Measurements from ENCODE around the gene AGXT2.

The AGXT2 gene

GRCh38 chr5:34993951-34994350 lies 53.8 kb downstream of the AGXT2 start:
- TF ChIP-seq TCF4 (CRISPR knock-in tag; IDR thresholded peaks at IDR 0.05; ENCODE audit: borderline replicate concordance) (no peak), CSDC2 (CRISPR knock-in tag; IDR thresholded peaks at IDR 0.05) (no peak), ISL1 (CRISPR knock-in tag; IDR thresholded peaks at IDR 0.05) (no peak), ESRRG (CRISPR knock-in tag; IDR thresholded peaks at IDR 0.05) (no peak), TOX (CRISPR knock-in tag; IDR thresholded peaks at IDR 0.05; ENCODE audit: borderline replicate concordance) (no peak), ZNF8 (CRISPR knock-in tag; IDR thresholded peaks at IDR 0.05) (no peak), ZNF565 (CRISPR knock-in tag; conservative IDR thresholded peaks at IDR 0.05; ENCODE audit: low read depth) (no peak), ZFP30 (CRISPR knock-in tag; IDR thresholded peaks at IDR 0.05) (no peak), TSHZ2 (CRISPR knock-in tag; IDR thresholded peaks at IDR 0.05) (no peak), ARNTL (CRISPR knock-in tag; IDR thresholded peaks at IDR 0.05; ENCODE audit: borderline replicate concordance, low read depth) (no peak), PATZ1 (CRISPR knock-in tag; IDR thresholded peaks at IDR 0.05; ENCODE audit: borderline replicate concordance) (no peak), CSRNP3 (CRISPR knock-in tag; IDR thresholded peaks at IDR 0.05) (no peak), CREB5 (CRISPR knock-in tag; IDR thresholded peaks at IDR 0.05; ENCODE audit: low read depth) (no peak), PPARA (CRISPR knock-in tag; IDR thresholded peaks at IDR 0.05; ENCODE audit: borderline replicate concordance) (no peak), RARB (CRISPR knock-in tag; IDR thresholded peaks at IDR 0.05) (no peak), ZC3H10 (CRISPR knock-in tag; IDR thresholded peaks at IDR 0.05) (no peak), OSR1 (CRISPR knock-in tag; IDR thresholded peaks at IDR 0.05) (no peak)
- no peak for ATAC-seq

GRCh38 chr5:34991486-34992238 lies 56.1 kb downstream of the AGXT2 start:
- no peak for TF ChIP-seq ZC3H10 (CRISPR knock-in tag; IDR thresholded peaks at IDR 0.05)
- TF ChIP-seq ZNF70 (CRISPR knock-in tag; IDR thresholded peaks at IDR 0.05), result no peak
- no peak for TF ChIP-seq CSDC2 (CRISPR knock-in tag; IDR thresholded peaks at IDR 0.05)
- TF ChIP-seq ZFP30 (CRISPR knock-in tag; IDR thresholded peaks at IDR 0.05), result no peak
- TF ChIP-seq RARB (CRISPR knock-in tag; IDR thresholded peaks at IDR 0.05), result no peak
- TF ChIP-seq TSHZ2 (CRISPR knock-in tag; IDR thresholded peaks at IDR 0.05), result no peak
- no peak for TF ChIP-seq BACH2 (CRISPR knock-in tag; IDR thresholded peaks at IDR 0.05; ENCODE audit: borderline replicate concordance)
- no peak for TF ChIP-seq ZFP3 (CRISPR knock-in tag; IDR thresholded peaks at IDR 0.05)
- TF ChIP-seq GLIS3 (CRISPR knock-in tag; IDR thresholded peaks at IDR 0.05), result no peak
- no peak for TF ChIP-seq SNAI2 (CRISPR knock-in tag; IDR thresholded peaks at IDR 0.05)
- TF ChIP-seq CREB5 (CRISPR knock-in tag; IDR thresholded peaks at IDR 0.05; ENCODE audit: low read depth), result no peak
- TF ChIP-seq PPARA (CRISPR knock-in tag; IDR thresholded peaks at IDR 0.05; ENCODE audit: borderline replicate concordance), result no peak
- TF ChIP-seq OSR1 (CRISPR knock-in tag; IDR thresholded peaks at IDR 0.05), result no peak
- TF ChIP-seq ARNTL (CRISPR knock-in tag; IDR thresholded peaks at IDR 0.05; ENCODE audit: borderline replicate concordance, low read depth), result no peak
- TF ChIP-seq ZNF565 (CRISPR knock-in tag; conservative IDR thresholded peaks at IDR 0.05; ENCODE audit: low read depth), result no peak
- TF ChIP-seq TOX (CRISPR knock-in tag; IDR thresholded peaks at IDR 0.05; ENCODE audit: borderline replicate concordance), result no peak
- no peak for TF ChIP-seq TCF4 (CRISPR knock-in tag; IDR thresholded peaks at IDR 0.05; ENCODE audit: borderline replicate concordance)
- TF ChIP-seq ZNF8 (CRISPR knock-in tag; IDR thresholded peaks at IDR 0.05), result no peak
- no peak for TF ChIP-seq ISL1 (CRISPR knock-in tag; IDR thresholded peaks at IDR 0.05)
- no peak for TF ChIP-seq ESRRG (CRISPR knock-in tag; IDR thresholded peaks at IDR 0.05)
- no peak for ATAC-seq
